ENCODE measurements around the gene SEC14L3.

The SEC14L3 gene

GRCh38 chr22:30471616-30472318 is at the start of gene SEC14L3:
SEC14L3 (minus strand) TSS chr22:30472017; CDS start chr22:30471958, 59 bp downstream.
- no peak for DNase-seq

GRCh38 chr22:30519842-30520425 is 48.1 kb upstream of the SEC14L3 start:
- DNase-seq = no peak

GRCh38 chr22:30516731-30517130 is 44.9 kb upstream of the SEC14L3 start:
- no peak for DNase-seq

GRCh38 chr22:30516273-30516672 is 44.5 kb upstream of the SEC14L3 start:
- no peak for DNase-seq

GRCh38 chr22:30514252-30514651 is 42.4 kb upstream of the SEC14L3 start:
- DNase-seq = no peak

GRCh38 chr22:30513462-30513861 is 41.6 kb upstream of the SEC14L3 start:
- no peak for DNase-seq

- no peak for DNase-seq
These were observed 40.1 kb upstream of the SEC14L3 start for GRCh38 chr22:30511911-30512310.

- DNase-seq = no peak
These were observed 39.3 kb upstream of the SEC14L3 start for GRCh38 chr22:30511109-30511508.

GRCh38 chr22:30508216-30508615 is 36.4 kb upstream of the SEC14L3 start:
- no peak for DNase-seq

- no peak for DNase-seq
These were observed 35.9 kb upstream of the SEC14L3 start for GRCh38 chr22:30507670-30508069.

- DNase-seq = no peak
These were observed 34.7 kb upstream of the SEC14L3 start for GRCh38 chr22:30506507-30506968.

- no peak for DNase-seq
These were observed 31.7 kb upstream of the SEC14L3 start for GRCh38 chr22:30503551-30503950.

- no peak for DNase-seq
These were observed 31.1 kb upstream of the SEC14L3 start for GRCh38 chr22:30502911-30503310.

GRCh38 chr22:30502153-30502552 is 30.3 kb upstream of the SEC14L3 start:
- DNase-seq = no peak

GRCh38 chr22:30500628-30501027 is 28.8 kb upstream of the SEC14L3 start:
- no peak for DNase-seq

- DNase-seq = no peak
These were observed 25.8 kb upstream of the SEC14L3 start for GRCh38 chr22:30497466-30498150.

- no peak for DNase-seq
These were observed 23.4 kb upstream of the SEC14L3 start for GRCh38 chr22:30495041-30495784.

GRCh38 chr22:30492144-30492543 is 20.3 kb upstream of the SEC14L3 start:
- no peak for DNase-seq

- no peak for DNase-seq
These were observed 19.6 kb upstream of the SEC14L3 start for GRCh38 chr22:30491381-30491780.

GRCh38 chr22:30490399-30490798 is 18.6 kb upstream of the SEC14L3 start:
- no peak for DNase-seq

GRCh38 chr22:30488121-30488520 is 16.3 kb upstream of the SEC14L3 start:
- no peak for DNase-seq

- no peak for DNase-seq
These were observed 14.9 kb upstream of the SEC14L3 start for GRCh38 chr22:30486661-30487115.

- DNase-seq = no peak
These were observed 14.3 kb upstream of the SEC14L3 start for GRCh38 chr22:30486118-30486517.

Data from activated CD4-positive, alpha-beta T cell treated with anti-CD3 and anti-CD28 coated beads, Interleukin-2, amount 50 U/mL, for 4 hours (primary cell).